SK-N-SH (cell line): ENCODE measurements around the gene TRNT1. TPM values are rescaled to one million over a fixed set of nuclear protein-coding genes. Genes with fewer than 3 reads are reported as not detected.

Experiments
- CTCF ChIA-PET: fragments of 300-600, 350-600 bp; formaldehyde crosslinking; extraction: SDS; loops from one replicate; lab custom pipeline; 2021; lab: Yijun Ruan, JAX
- POLR2A ChIA-PET: fragments of 350-600 bp; sonication (Branson Sonifier 250); formaldehyde crosslinking; extraction: SDS; loops from one replicate; lab custom pipeline; 2020; ENCODE audit warnings: antibody characterized with exemption, inconsistent platforms; lab: Yijun Ruan, JAX
- DNase-seq: peaks from one replicate; pipeline ENCODE4 v3.0.0; 2012
- H2AFZ ChIP-seq: fragments of 200-600 bp; sonication (generic); 2 replicates; pipeline ENCODE4 v1.8.1; 2016; ENCODE audit warnings: antibody characterized with exemption, mild to moderate bottlenecking, low read depth
- H3F3A ChIP-seq: fragments of 200-600 bp; sonication (generic); replicated peaks from 2 replicates; pipeline ENCODE3; 2016; ENCODE audit warnings: antibody characterized with exemption, mild to moderate bottlenecking; ENCODE audit not compliant: insufficient read depth
- H3K27ac ChIP-seq, 2 experiments: fragments of 200-500 bp in 1 of 2; fragments of 200-600 bp in 1 of 2; sonication (Bioruptor generic) in 1 of 2; sonication (generic), shearing (Covaris generic) in 1 of 2; 2 replicates each; pipeline versions ENCODE4 v1.5.1 to v1.6.1; 2014 to 2016; ENCODE audit warnings: low read depth in 2 of 2, inconsistent platforms in 1 of 2, low read length in 1 of 2, mild to moderate bottlenecking in 1 of 2, mixed read lengths in 1 of 2
- H3K27me3 ChIP-seq: fragments of 200-600 bp; sonication (generic), shearing (Covaris generic); 2 replicates; pipeline ENCODE4 v1.6.1; 2016; ENCODE audit warnings: mixed run types; ENCODE audit not compliant: insufficient read depth
- H3K36me3 ChIP-seq, 2 experiments: fragments of 200-500 bp in 1 of 2; fragments of 200-600 bp in 1 of 2; sonication (Bioruptor generic) in 1 of 2; sonication (generic) in 1 of 2; replicated peaks in 1 of 2; 2 replicates each; pipeline versions ENCODE3 to v1.5.1; 2014 to 2016; ENCODE audit warnings: low read length in 1 of 2, mild to moderate bottlenecking in 1 of 2; ENCODE audit not compliant: insufficient read depth in 2 of 2, control insufficient read depth in 1 of 2
- H3K4me1 ChIP-seq, 2 experiments: fragments of 200-500 bp in 1 of 2; fragments of 200-600 bp in 1 of 2; sonication (Bioruptor generic) in 1 of 2; sonication (generic), shearing (Covaris generic) in 1 of 2; 2 replicates each; pipeline versions ENCODE4 v1.5.1 to v1.6.1; 2014 to 2016; ENCODE audit warnings: low read depth in 1 of 2, low read length in 1 of 2, mixed run types in 1 of 2; ENCODE audit not compliant: insufficient read depth in 2 of 2, control insufficient read depth in 1 of 2
- H3K4me2 ChIP-seq: fragments of 200-600 bp; sonication (generic), shearing (Covaris generic); 2 replicates; pipeline ENCODE4 v1.6.1; 2017; ENCODE audit warnings: mixed run types
- H3K4me3 ChIP-seq, 2 experiments: fragments of 200-500 bp in 1 of 2; fragments of 200-600 bp in 1 of 2; sonication (Bioruptor generic) in 1 of 2; sonication (generic), shearing (Covaris generic) in 1 of 2; 2 replicates each; pipeline versions ENCODE4 v1.5.1 to v1.8.1; 2014 to 2016; ENCODE audit warnings: low read depth in 2 of 2, inconsistent platforms in 1 of 2, low read length in 1 of 2, mild to moderate bottlenecking in 1 of 2, mixed read lengths in 1 of 2, moderate library complexity in 1 of 2
- H3K79me2 ChIP-seq: fragments of 200-600 bp; sonication (generic); 2 replicates; pipeline ENCODE4 v1.8.1; 2017; ENCODE audit warnings: mild to moderate bottlenecking; ENCODE audit not compliant: insufficient read depth
- H3K9ac ChIP-seq: fragments of 200-600 bp; sonication (generic); 2 replicates; pipeline ENCODE4 v1.6.1; 2017; ENCODE audit warnings: mixed run types
- H3K9me2 ChIP-seq: fragments of 200-600 bp; sonication (generic); 2 replicates; pipeline ENCODE4 v1.6.1; 2017; ENCODE audit warnings: mixed run types
- H3K9me3 ChIP-seq: fragments of 200-600 bp; sonication (generic); 2 replicates; pipeline ENCODE4 v1.6.1; 2017; ENCODE audit warnings: mixed run types, mild to moderate bottlenecking, moderate library complexity
- H4K20me1 ChIP-seq: fragments of 200-600 bp; sonication (generic); 2 replicates; pipeline ENCODE4 v1.6.1; 2017; ENCODE audit warnings: mild to moderate bottlenecking, mixed run types; ENCODE audit not compliant: insufficient read depth
- ELF1 ChIP-seq: IDR thresholded peaks from 2 replicates; pipeline ENCODE4 v1.4.0; 2012
- FOXJ3 ChIP-seq: sonication (generic); formaldehyde crosslinking; IDR thresholded peaks from 2 replicates; pipeline ENCODE4 v1.5.1; 2020; ENCODE audit warnings: mild to moderate bottlenecking, missing genetic modification reagents
- FOXM1 ChIP-seq: IDR thresholded peaks from 2 replicates; pipeline ENCODE4 v1.4.0; 2012; ENCODE audit warnings: low read depth, mild to moderate bottlenecking
- GABPA ChIP-seq: IDR thresholded peaks from 2 replicates; pipeline ENCODE4 v1.4.0; 2012; ENCODE audit warnings: low read depth, mild to moderate bottlenecking
- GATA2 ChIP-seq: sonication (generic); formaldehyde crosslinking; IDR thresholded peaks from 2 replicates; pipeline ENCODE4 v1.5.0; 2020; ENCODE audit warnings: mild to moderate bottlenecking, missing genetic modification reagents
- MEF2A ChIP-seq: IDR thresholded peaks from 2 replicates; pipeline ENCODE4 v1.4.0; 2012; ENCODE audit warnings: low read depth, borderline replicate concordance
- MXI1 ChIP-seq: IDR thresholded peaks from 2 replicates; pipeline ENCODE4 v1.6.1; 2012; ENCODE audit warnings: mild to moderate bottlenecking, low read depth, low read length, improper control_type of control experiment
- NFIC ChIP-seq: IDR thresholded peaks from 2 replicates; pipeline ENCODE4 v1.4.0; 2012; ENCODE audit warnings: borderline replicate concordance
- NRF1 ChIP-seq: IDR thresholded peaks from 2 replicates; pipeline ENCODE4 v1.6.1; 2012; ENCODE audit warnings: low read depth, mild to moderate bottlenecking, low read length
- RCOR1 ChIP-seq: fragments of 150-350 bp; IDR thresholded peaks from 2 replicates; pipeline ENCODE4 v1.6.1; 2017; ENCODE audit warnings: antibody characterized with exemption, low read length
- RFX5 ChIP-seq: IDR thresholded peaks from 2 replicates; pipeline ENCODE4 v1.6.1; 2012; ENCODE audit warnings: mild to moderate bottlenecking, improper control_type of control experiment, low read length
- RXRA ChIP-seq: IDR thresholded peaks from 2 replicates; pipeline ENCODE4 v1.4.0; 2012; ENCODE audit warnings: low read depth, mild to moderate bottlenecking, borderline replicate concordance
- TCF12 ChIP-seq: IDR thresholded peaks from 2 replicates; pipeline ENCODE4 v1.4.0; 2012
- TEAD4 ChIP-seq: IDR thresholded peaks from 2 replicates; pipeline ENCODE4 v1.4.0; 2012; ENCODE audit warnings: mild to moderate bottlenecking, borderline replicate concordance; ENCODE audit not compliant: insufficient read depth
- WGBS: methylation state at CpG from one replicate; pipeline ENCODE4 v1.1.6; 2017; ENCODE audit warnings: low lambda C conversion rate; 5-methylcytosine and 5-hydroxymethylcytosine counted together
- polyA plus RNA-seq, 3 experiments: library from polyadenylated mRNA; depleted of rRNA; stranded (reverse); fragments of >200 nt; gene quantifications; 2 replicates each; pipeline ENCODE4 v1.2.3, GENCODE V29; 2012
- TF ChIP-seq, protein P1 (sequence below): fragments of 200-600 bp; sonication (generic); IDR thresholded peaks from 2 replicates; pipeline ENCODE4 v1.6.1; 2017; ENCODE audit warnings: antibody characterized with exemption, mild to moderate bottlenecking, moderate library complexity
- TF ChIP-seq, protein P2 (sequence below): IDR thresholded peaks from 2 replicates; pipeline ENCODE4 v1.4.0; 2012; ENCODE audit warnings: low read depth
- TF ChIP-seq, protein P3 (sequence below): fragments of 150-350 bp; IDR thresholded peaks from 2 replicates; pipeline ENCODE4 v1.6.1; 2017; ENCODE audit warnings: antibody characterized with exemption, low read length, low read depth, borderline replicate concordance
- TF ChIP-seq, protein P4 (sequence below): IDR thresholded peaks from 2 replicates; pipeline ENCODE4 v1.4.0; 2012; ENCODE audit warnings: low read depth, borderline replicate concordance
- TF ChIP-seq, protein P5 (sequence below): IDR thresholded peaks from 2 replicates; pipeline ENCODE4 v1.6.1; 2012; ENCODE audit warnings: mild to moderate bottlenecking, low read depth, low read length, moderate library complexity
- TF ChIP-seq, protein P6 (sequence below): IDR thresholded peaks from 2 replicates; pipeline ENCODE4; 2012

Gene TRNT1
- polyA plus RNA-seq, 1 of the 3 experiments (the other 2 are of a cell fraction), result 7.4 TPM

DNA sequence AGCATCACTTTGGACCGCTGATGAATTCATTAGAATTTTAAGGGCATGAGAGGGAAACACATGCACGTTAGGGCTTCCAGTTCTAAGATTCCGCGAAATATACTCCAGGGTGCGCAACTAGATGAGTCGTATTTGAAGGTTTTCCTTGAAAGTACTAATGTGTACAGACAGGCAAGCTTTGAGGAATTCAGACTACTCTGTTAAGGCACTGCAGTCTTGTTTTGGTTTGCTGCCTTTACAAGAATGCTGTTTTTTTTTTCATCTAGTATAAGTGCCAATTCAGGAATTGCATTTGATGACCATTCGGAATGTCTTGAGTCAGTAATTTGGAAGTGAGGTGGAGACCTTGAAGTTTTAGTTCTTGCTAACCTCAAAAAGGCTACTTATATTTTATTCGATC is 19.1 kb downstream of the TRNT1 start:
- Histone ChIP-seq H3K27ac (no peak overlapping the region), H3K4me2 (no peak overlapping the region), H3K4me1 (no peaks in the 10 kb centered on the region; a peak in 1 of 4 replicates), H3K9me2 (no peaks in the 10 kb centered on the region), H3K27me3 (no peaks in the 10 kb centered on the region), H3K79me2 (peaks cover 10% of the 10 kb centered on the region; the same call in 1 of the 2 replicates), H2AFZ (no peak overlapping the region), H3K36me3 (peaks cover 65 to 96% of the 10 kb centered on the region in 2 experiments), H4K20me1 (no peaks in the 10 kb centered on the region), H3K4me3 (no peak overlapping the region)
- WGBS, result 95% methylated on average over 8 of the region's 8 CpGs
- POLR2A ChIA-PET, result no interaction called here
- CTCF ChIA-PET, result no interaction called here
- TF ChIP-seq, protein P1, sequence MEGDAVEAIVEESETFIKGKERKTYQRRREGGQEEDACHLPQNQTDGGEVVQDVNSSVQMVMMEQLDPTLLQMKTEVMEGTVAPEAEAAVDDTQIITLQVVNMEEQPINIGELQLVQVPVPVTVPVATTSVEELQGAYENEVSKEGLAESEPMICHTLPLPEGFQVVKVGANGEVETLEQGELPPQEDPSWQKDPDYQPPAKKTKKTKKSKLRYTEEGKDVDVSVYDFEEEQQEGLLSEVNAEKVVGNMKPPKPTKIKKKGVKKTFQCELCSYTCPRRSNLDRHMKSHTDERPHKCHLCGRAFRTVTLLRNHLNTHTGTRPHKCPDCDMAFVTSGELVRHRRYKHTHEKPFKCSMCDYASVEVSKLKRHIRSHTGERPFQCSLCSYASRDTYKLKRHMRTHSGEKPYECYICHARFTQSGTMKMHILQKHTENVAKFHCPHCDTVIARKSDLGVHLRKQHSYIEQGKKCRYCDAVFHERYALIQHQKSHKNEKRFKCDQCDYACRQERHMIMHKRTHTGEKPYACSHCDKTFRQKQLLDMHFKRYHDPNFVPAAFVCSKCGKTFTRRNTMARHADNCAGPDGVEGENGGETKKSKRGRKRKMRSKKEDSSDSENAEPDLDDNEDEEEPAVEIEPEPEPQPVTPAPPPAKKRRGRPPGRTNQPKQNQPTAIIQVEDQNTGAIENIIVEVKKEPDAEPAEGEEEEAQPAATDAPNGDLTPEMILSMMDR, result no peak
- no peak for TF ChIP-seq RXRA
- no peak for TF ChIP-seq FOXJ3 (CRISPR knock-in tag)
- TF ChIP-seq, protein P2, sequence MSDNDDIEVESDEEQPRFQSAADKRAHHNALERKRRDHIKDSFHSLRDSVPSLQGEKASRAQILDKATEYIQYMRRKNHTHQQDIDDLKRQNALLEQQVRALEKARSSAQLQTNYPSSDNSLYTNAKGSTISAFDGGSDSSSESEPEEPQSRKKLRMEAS, result no peak
- TF ChIP-seq FOXM1, result no peak
- no peak for TF ChIP-seq ELF1
- TF ChIP-seq NRF1, result no peak
- TF ChIP-seq, protein P3, sequence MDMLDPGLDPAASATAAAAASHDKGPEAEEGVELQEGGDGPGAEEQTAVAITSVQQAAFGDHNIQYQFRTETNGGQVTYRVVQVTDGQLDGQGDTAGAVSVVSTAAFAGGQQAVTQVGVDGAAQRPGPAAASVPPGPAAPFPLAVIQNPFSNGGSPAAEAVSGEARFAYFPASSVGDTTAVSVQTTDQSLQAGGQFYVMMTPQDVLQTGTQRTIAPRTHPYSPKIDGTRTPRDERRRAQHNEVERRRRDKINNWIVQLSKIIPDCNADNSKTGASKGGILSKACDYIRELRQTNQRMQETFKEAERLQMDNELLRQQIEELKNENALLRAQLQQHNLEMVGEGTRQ, result no peak
- no peak for TF ChIP-seq RFX5
- no peak for TF ChIP-seq TEAD4
- TF ChIP-seq MXI1, result no peak
- no peak for TF ChIP-seq NFIC
- TF ChIP-seq, all 33 proteins: peak for 0
- H3F3A ChIP-seq, result peaks cover 18% of the 10 kb centered on the region
- no peak for DNase-seq
- H3K9ac ChIP-seq, result no peak overlapping the region
- H3K9me3 ChIP-seq, result no peaks in the 10 kb centered on the region

DNA sequence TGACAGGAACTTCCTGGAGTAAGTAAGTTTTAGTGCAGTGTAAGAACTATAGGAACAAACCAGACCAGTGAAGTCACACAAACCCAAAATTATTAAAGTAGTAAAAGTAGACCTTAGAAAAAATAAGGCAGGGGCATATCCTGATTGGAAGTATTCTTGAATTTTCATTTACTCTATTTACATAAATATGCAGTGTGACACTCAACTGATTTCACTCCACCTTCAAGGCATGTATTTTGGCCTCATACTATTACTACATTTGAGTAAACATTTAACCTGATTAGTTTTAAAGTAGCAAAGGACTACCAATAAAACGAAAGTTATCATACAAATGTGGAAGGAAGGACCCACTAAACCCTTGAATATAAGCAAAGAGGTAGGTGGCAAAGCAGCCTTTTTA is 22.8 kb downstream of the TRNT1 start:
- Histone ChIP-seq H3K79me2 (no peaks in the 10 kb centered on the region), H3K4me3 (no peak overlapping the region), H3K27me3 (no peaks in the 10 kb centered on the region), H3K27ac (no peak overlapping the region), H3K4me1 (no peaks in the 10 kb centered on the region; a peak in 1 of 4 replicates), H3K9ac (no peak overlapping the region), H3K9me2 (no peaks in the 10 kb centered on the region), H2AFZ (no peak overlapping the region), H3K9me3 (no peaks in the 10 kb centered on the region), H3K36me3 (peaks cover 78 to 97% of the 10 kb centered on the region in 2 experiments), H3F3A (peaks cover 35% of the 10 kb centered on the region), H4K20me1 (no peaks in the 10 kb centered on the region), H3K4me2 (no peak overlapping the region)
- ChIA-PET POLR2A (no interaction called here), CTCF (no interaction called here)
- no peak for DNase-seq
- 88% methylated on average over 1 of the region's 1 CpG for WGBS
- TF ChIP-seq RCOR1 (no peak), TCF12 (no peak), GATA2 (CRISPR knock-in tag) (no peak), ELF1 (no peak), MEF2A (no peak), MXI1 (no peak), GABPA (no peak), FOXJ3 (CRISPR knock-in tag) (no peak)
- TF ChIP-seq, protein P4, sequence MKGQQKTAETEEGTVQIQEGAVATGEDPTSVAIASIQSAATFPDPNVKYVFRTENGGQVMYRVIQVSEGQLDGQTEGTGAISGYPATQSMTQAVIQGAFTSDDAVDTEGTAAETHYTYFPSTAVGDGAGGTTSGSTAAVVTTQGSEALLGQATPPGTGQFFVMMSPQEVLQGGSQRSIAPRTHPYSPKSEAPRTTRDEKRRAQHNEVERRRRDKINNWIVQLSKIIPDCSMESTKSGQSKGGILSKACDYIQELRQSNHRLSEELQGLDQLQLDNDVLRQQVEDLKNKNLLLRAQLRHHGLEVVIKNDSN, result no peak
- TF ChIP-seq, protein P5, sequence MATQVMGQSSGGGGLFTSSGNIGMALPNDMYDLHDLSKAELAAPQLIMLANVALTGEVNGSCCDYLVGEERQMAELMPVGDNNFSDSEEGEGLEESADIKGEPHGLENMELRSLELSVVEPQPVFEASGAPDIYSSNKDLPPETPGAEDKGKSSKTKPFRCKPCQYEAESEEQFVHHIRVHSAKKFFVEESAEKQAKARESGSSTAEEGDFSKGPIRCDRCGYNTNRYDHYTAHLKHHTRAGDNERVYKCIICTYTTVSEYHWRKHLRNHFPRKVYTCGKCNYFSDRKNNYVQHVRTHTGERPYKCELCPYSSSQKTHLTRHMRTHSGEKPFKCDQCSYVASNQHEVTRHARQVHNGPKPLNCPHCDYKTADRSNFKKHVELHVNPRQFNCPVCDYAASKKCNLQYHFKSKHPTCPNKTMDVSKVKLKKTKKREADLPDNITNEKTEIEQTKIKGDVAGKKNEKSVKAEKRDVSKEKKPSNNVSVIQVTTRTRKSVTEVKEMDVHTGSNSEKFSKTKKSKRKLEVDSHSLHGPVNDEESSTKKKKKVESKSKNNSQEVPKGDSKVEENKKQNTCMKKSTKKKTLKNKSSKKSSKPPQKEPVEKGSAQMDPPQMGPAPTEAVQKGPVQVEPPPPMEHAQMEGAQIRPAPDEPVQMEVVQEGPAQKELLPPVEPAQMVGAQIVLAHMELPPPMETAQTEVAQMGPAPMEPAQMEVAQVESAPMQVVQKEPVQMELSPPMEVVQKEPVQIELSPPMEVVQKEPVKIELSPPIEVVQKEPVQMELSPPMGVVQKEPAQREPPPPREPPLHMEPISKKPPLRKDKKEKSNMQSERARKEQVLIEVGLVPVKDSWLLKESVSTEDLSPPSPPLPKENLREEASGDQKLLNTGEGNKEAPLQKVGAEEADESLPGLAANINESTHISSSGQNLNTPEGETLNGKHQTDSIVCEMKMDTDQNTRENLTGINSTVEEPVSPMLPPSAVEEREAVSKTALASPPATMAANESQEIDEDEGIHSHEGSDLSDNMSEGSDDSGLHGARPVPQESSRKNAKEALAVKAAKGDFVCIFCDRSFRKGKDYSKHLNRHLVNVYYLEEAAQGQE, result no peak
- TF ChIP-seq, protein P3, result no peak
- TF ChIP-seq, protein P6, sequence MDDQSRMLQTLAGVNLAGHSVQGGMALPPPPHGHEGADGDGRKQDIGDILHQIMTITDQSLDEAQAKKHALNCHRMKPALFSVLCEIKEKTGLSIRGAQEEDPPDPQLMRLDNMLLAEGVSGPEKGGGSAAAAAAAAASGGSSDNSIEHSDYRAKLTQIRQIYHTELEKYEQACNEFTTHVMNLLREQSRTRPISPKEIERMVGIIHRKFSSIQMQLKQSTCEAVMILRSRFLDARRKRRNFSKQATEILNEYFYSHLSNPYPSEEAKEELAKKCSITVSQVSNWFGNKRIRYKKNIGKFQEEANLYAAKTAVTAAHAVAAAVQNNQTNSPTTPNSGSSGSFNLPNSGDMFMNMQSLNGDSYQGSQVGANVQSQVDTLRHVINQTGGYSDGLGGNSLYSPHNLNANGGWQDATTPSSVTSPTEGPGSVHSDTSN, result no peak
